ENCODE results near the gene GABRB2. TPM values are rescaled to one million over a fixed set of nuclear protein-coding genes. Genes with fewer than 3 reads are reported as not detected.

GABRB2 gene
- total RNA-seq, 4 donors from 2014 or later = 3.1 to 3.2 (median 3.2) TPM; not detected in 1

DNA sequence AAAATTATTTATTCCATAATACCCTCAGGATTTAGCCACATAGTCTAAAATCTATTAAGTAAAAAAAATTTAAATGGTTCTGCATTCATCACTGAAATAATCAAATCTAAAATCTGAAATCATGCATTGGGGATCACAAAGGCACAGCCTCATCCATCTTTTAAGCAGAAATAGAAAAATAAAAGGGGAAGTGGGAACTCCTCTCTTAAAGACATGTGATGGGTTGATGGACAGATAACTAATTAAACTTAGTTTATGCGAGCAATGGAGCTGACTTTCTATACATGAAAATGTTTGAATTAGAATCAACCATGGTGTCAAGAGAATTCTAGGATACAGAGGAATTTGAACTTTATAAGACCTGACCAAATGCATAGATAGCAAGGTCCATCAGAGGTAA is 170.5 kb downstream of the GABRB2 start:
- H3K27me3 ChIP-seq = no peaks in the 10 kb centered on the region
- H3K4me1 ChIP-seq = no peaks in the 10 kb centered on the region
- H3K27ac ChIP-seq = no peak overlapping the region
- H3K36me3 ChIP-seq = no peaks in the 10 kb centered on the region
- TF ChIP-seq POLR2A (IDR thresholded peaks at IDR 0.05) = no peak
- TF ChIP-seq, protein P1, sequence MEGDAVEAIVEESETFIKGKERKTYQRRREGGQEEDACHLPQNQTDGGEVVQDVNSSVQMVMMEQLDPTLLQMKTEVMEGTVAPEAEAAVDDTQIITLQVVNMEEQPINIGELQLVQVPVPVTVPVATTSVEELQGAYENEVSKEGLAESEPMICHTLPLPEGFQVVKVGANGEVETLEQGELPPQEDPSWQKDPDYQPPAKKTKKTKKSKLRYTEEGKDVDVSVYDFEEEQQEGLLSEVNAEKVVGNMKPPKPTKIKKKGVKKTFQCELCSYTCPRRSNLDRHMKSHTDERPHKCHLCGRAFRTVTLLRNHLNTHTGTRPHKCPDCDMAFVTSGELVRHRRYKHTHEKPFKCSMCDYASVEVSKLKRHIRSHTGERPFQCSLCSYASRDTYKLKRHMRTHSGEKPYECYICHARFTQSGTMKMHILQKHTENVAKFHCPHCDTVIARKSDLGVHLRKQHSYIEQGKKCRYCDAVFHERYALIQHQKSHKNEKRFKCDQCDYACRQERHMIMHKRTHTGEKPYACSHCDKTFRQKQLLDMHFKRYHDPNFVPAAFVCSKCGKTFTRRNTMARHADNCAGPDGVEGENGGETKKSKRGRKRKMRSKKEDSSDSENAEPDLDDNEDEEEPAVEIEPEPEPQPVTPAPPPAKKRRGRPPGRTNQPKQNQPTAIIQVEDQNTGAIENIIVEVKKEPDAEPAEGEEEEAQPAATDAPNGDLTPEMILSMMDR (IDR thresholded peaks at IDR 0.05) = no peak
- DNase-seq = no peak
- no peak overlapping the region for H3K4me3 ChIP-seq
- no peaks in the 10 kb centered on the region for H3K9me3 ChIP-seq

DNA sequence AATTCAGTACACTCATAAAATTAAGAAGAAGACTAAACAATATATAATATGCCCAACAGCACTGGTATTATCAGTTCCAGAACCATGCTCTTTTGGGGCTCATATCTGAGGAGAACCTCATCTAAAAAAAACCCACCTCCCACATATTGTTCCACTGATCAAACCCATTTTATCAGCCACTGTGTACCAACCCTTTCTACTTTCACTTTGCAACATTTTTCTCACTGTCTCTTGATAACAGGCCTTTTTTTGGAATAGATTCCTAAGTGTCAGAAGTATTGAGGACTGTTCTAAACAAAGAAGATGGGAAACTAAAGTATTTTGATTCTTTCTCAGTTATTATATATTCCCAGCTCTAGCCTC is 173.2 kb downstream of the GABRB2 start:
- Histone ChIP-seq H3K9me3 (no peaks in the 10 kb centered on the region), H3K36me3 (no peaks in the 10 kb centered on the region), H3K4me1 (no peaks in the 10 kb centered on the region), H3K27ac (no peak overlapping the region), H3K27me3 (no peaks in the 10 kb centered on the region), H3K4me3 (no peak overlapping the region)
- no peak for DNase-seq
- no peak for TF ChIP-seq POLR2A (IDR thresholded peaks at IDR 0.05)
- TF ChIP-seq, protein P1 (IDR thresholded peaks at IDR 0.05) = no peak

DNA sequence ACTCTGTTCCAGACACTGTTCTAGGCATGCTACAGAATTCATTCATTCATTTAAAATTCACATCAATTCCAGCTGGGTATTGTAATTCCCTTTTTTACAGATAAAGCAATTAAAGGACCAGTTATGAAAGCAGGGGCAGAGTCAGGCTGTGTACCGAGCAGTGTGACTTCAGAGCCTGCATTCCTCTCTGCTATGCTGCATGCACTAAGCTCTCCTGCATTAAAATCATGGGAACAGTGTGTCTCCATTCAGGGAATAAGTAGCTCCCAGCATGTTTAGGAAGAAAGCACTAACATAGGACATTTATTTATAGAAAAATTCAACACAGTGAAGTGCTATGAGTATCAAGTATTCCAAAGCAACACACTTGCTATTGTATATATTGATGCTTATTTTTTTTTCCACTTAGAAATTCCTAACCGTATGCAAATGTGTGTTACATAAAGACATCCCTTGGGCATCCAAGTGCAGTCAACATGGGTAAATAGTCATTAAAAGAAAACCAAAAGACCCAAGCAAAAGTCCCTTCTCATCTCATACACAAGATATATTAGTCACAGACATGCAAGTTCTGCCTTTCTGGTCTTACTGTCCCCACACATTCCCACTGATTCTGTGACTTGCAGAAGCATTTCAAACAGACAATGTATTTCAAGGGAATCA is 173.7 kb downstream of the GABRB2 start:
- TF ChIP-seq, protein P1 (IDR thresholded peaks at IDR 0.05) = no peak
- no peak for TF ChIP-seq POLR2A (IDR thresholded peaks at IDR 0.05)
- no peak overlapping the region for H3K27ac ChIP-seq
- no peak overlapping the region for H3K4me3 ChIP-seq
- H3K36me3 ChIP-seq = no peaks in the 10 kb centered on the region
- DNase-seq = no peak
- H3K27me3 ChIP-seq = no peaks in the 10 kb centered on the region
- no peaks in the 10 kb centered on the region for H3K4me1 ChIP-seq
- no peaks in the 10 kb centered on the region for H3K9me3 ChIP-seq

DNA sequence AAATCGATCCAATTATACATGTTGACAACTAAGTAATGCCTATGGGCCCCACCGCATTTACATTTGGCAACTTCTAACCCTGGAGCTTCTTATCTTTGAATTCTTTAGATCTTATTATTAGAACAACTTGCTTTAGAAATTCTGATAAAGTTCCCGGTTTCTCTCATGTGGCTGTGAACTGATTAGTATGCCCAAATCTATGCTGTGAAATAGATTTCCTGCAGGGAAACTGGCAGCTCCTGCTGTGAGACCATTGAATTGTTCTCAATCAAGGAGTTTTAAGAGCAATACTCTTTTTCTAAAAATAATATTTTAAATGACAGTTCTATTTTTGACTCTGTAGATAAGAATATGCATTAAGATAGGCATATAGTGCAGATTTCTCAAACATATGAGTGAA is 177.5 kb downstream of the GABRB2 start:
- no peak overlapping the region for H3K4me3 ChIP-seq
- no peaks in the 10 kb centered on the region for H3K27me3 ChIP-seq
- TF ChIP-seq, protein P1 (IDR thresholded peaks at IDR 0.05) = no peak
- no peak for TF ChIP-seq POLR2A (IDR thresholded peaks at IDR 0.05)
- no peak overlapping the region for H3K27ac ChIP-seq
- no peaks in the 10 kb centered on the region for H3K36me3 ChIP-seq
- no peaks in the 10 kb centered on the region for H3K9me3 ChIP-seq
- DNase-seq = no peak
- no peaks in the 10 kb centered on the region for H3K4me1 ChIP-seq

DNA sequence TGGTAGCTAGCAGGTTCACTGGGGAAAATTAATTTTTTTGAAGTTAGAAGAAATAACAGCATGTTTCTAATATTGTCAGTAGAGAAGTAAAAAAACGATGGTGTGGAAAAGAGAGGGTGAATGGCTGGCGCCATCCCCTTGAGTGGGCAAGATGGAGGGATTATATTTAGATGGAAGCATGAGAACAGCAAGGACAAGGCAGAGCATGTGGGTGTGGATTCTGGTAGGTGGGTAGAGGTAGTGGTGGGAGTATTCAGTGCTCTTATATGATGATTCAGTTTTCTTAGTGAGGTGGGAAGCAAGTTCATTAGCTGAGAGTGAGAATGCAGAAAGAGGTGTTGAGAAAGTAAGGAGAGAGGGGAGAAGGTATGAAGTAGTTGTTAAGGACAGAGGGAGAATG is 188.1 kb downstream of the GABRB2 start:
- Histone ChIP-seq H3K4me1 (no peaks in the 10 kb centered on the region), H3K36me3 (no peaks in the 10 kb centered on the region), H3K4me3 (no peak overlapping the region), H3K27ac (no peak overlapping the region), H3K27me3 (no peaks in the 10 kb centered on the region), H3K9me3 (no peaks in the 10 kb centered on the region)
- DNase-seq = no peak
- TF ChIP-seq, protein P1 (IDR thresholded peaks at IDR 0.05) = no peak
- TF ChIP-seq POLR2A (IDR thresholded peaks at IDR 0.05) = no peak

DNA sequence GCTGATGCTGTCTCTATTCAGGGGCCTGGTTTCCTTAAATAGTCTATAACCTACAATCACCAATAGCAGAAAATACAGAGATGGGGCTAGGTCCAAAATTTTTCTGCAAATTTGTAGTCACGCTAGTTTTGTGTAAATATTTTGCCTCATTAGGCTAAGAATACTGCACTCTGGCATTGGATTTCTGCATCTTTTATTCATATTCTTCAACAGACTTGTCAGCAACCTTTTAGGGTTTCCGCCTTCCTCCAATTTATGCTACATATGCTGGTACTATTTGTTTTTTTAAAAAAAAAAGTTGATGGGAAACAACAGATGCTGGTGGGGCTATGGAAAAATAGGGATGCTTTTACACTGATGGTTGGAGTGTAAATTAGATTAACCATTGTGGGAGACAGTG is 202.3 kb downstream of the GABRB2 start:
- H3K27ac ChIP-seq = no peak overlapping the region
- H3K4me3 ChIP-seq = no peak overlapping the region
- H3K36me3 ChIP-seq = no peaks in the 10 kb centered on the region
- no peaks in the 10 kb centered on the region for H3K4me1 ChIP-seq
- no peak for DNase-seq
- TF ChIP-seq, protein P1 (IDR thresholded peaks at IDR 0.05) = no peak
- no peak for TF ChIP-seq POLR2A (IDR thresholded peaks at IDR 0.05)
- H3K9me3 ChIP-seq = no peaks in the 10 kb centered on the region
- H3K27me3 ChIP-seq = no peaks in the 10 kb centered on the region

All from Peyer's patch (tissue), 4 donors.